HFFc6 (cell line): Measurements from ENCODE around the gene LRRK1. TPM values are rescaled to one million over a fixed set of nuclear protein-coding genes. Genes with fewer than 3 reads are reported as not detected.

Source experiments
- DNase-seq: peaks from one replicate; pipeline ENCODE4 v3.0.0-alpha.2; 2018
- H3K27ac Mint-ChIP-seq: 2 replicates; pipeline ENCODE4 v1.8.0; 2020; ENCODE audit warnings: mild to moderate bottlenecking, mixed read lengths
- H3K27me3 Mint-ChIP-seq: 2 replicates; pipeline ENCODE4 v1.8.0; 2021; ENCODE audit warnings: mild to moderate bottlenecking, moderate library complexity, mixed read lengths; ENCODE audit not compliant: insufficient read depth
- H3K36me3 Mint-ChIP-seq: 2 replicates; pipeline ENCODE4 v1.8.0; 2021; ENCODE audit warnings: low read depth, mixed read lengths
- H3K4me1 Mint-ChIP-seq: 2 replicates; pipeline ENCODE4 v1.8.0; 2020; ENCODE audit warnings: low read depth, mixed read lengths
- H3K4me3 Mint-ChIP-seq: 2 replicates; pipeline ENCODE4 v1.8.0; 2020; ENCODE audit warnings: mild to moderate bottlenecking, moderate library complexity, mixed read lengths
- H3K9me3 Mint-ChIP-seq: 2 replicates; pipeline ENCODE4 v1.8.0; 2020; ENCODE audit warnings: mild to moderate bottlenecking, mixed read lengths
- CTCF ChIP-seq: fragments of 200-600 bp; sonication (generic); IDR thresholded peaks from 2 replicates; pipeline ENCODE4 v1.5.0; 2021; ENCODE audit warnings: antibody characterized with exemption, mild to moderate bottlenecking
- total RNA-seq, 6 experiments: library from RNA; stranded (reverse); fragmentation: NEBNext Ultra II Directional; extraction: Animal tissue kit (Norgen Biotek cat#: 25700); gene quantifications; 2 replicates in 1 of 6; 3 replicates in 5 of 6; pipeline ENCODE4 v1.2.3, GENCODE V29; 2021

LRRK1 gene
- total RNA-seq, 6 experiments from 2014 or later = 11.4 to 14.8 (median 13.5) TPM

GRCh38 chr15:101059381-101060341 lies 140.5 kb downstream of the LRRK1 start:
- peaks cover 1% of the 10 kb centered on the region; the same call in 1 of the 2 replicates for H3K27me3 Mint-ChIP-seq
- H3K4me1 Mint-ChIP-seq = no peaks in the 10 kb centered on the region
- no peak for TF ChIP-seq CTCF
- no peak overlapping the region for H3K27ac Mint-ChIP-seq
- no peak for DNase-seq
- H3K36me3 Mint-ChIP-seq = peaks cover 25% of the 10 kb centered on the region
- no peak overlapping the region for H3K4me3 Mint-ChIP-seq
- no peaks in the 10 kb centered on the region for H3K9me3 Mint-ChIP-seq

DNA sequence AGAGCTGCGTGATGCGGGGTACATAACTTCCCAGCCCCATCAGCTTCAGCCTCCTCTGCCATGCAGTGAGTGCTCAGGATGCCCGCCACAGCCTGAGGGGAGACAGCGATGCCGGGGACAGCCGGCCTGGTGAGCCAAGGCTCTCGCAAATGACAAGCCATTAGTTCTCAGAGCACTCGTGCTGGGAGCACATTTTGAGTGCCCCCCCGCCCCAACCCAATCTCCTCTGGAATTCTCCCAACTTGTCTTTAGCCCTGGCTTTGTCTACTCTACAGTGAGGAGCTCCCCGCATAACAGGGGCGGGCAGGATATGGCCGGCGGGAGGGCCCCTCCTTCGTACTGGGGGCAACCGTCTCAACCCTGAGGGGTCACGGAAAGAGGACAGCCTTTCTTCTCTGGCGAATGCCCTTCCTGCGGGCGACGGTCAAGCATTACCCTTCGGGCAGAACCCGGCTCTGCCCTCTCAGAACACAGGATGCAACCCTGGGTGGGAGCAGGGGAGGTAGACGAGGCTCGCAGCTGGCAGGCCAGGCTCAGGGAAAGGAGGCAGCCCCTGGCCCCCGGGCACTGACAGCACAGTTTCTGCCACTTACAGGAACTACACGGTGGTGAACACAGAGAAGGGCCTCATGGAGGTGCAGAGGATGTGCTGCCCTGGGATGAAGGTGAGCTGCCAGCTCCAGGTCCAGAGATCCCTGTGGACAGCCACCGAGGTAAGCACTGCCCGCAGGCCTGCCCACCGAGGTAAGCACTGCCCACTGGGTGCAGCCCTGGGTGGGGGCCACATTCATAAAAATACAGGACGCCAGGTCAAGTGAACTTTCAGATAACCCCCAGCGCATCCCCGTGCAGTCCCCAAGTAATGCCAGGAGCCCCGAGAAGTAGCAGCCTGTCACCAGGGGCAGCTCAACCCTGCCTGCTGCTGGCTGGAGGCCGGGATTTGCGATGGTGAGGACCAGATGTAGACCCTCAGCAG lies 141.7 kb downstream of the LRRK1 start:
- Mint-ChIP-seq H3K4me1 (no peaks in the 10 kb centered on the region), H3K27me3 (peaks cover 1% of the 10 kb centered on the region; the same call in 1 of the 2 replicates), H3K27ac (no peak overlapping the region), H3K36me3 (peaks cover 21% of the 10 kb centered on the region), H3K4me3 (no peak overlapping the region), H3K9me3 (no peaks in the 10 kb centered on the region)
- no peak for DNase-seq
- TF ChIP-seq CTCF = no peak

- no peak for TF ChIP-seq CTCF
- Mint-ChIP-seq H3K4me3 (no peak overlapping the region), H3K27ac (no peak overlapping the region), H3K27me3 (no peaks in the 10 kb centered on the region; the same call in 1 of the 2 replicates), H3K4me1 (no peaks in the 10 kb centered on the region), H3K9me3 (no peaks in the 10 kb centered on the region), H3K36me3 (peaks cover 21% of the 10 kb centered on the region)
- no peak for DNase-seq
Measured at GRCh38 chr15:101062063-101062462, 142.9 kb downstream of the LRRK1 start.

- H3K4me1 Mint-ChIP-seq = no peaks in the 10 kb centered on the region
- no peak overlapping the region for H3K4me3 Mint-ChIP-seq
- DNase-seq = no peak
- TF ChIP-seq CTCF = no peak
- no peaks in the 10 kb centered on the region; the same call in 1 of the 2 replicates for H3K27me3 Mint-ChIP-seq
- H3K9me3 Mint-ChIP-seq = no peaks in the 10 kb centered on the region
- H3K36me3 Mint-ChIP-seq = peaks cover 21% of the 10 kb centered on the region
- no peak overlapping the region for H3K27ac Mint-ChIP-seq
Measured at GRCh38 chr15:101062471-101063171, 143.5 kb downstream of the LRRK1 start.

DNA sequence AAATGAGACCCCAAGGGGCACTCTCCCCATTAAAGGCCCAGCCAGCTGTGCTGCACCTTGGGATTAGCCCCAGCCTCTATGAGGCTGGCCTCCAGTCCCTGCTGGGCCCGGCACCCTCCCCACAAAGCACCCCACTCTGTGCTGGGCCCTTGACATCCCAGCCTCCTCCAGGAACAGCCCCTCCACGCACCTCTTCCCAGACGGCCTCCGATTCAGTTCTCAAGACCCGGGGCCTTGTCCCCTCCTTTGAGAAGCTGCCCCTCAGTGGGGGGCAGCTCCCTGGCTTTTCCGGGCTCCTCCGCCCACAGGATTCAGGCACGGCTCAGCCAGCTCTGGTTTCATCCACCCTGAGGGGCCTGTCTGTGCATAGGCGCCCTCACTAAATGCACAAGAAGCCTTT lies 144.1 kb downstream of the LRRK1 start:
- Mint-ChIP-seq H3K9me3 (no peaks in the 10 kb centered on the region), H3K27me3 (no peaks in the 10 kb centered on the region; the same call in 1 of the 2 replicates), H3K27ac (no peak overlapping the region), H3K4me1 (no peaks in the 10 kb centered on the region; the same call in 1 of the 2 replicates), H3K4me3 (no peak overlapping the region), H3K36me3 (peaks cover 16% of the 10 kb centered on the region)
- no peak for TF ChIP-seq CTCF
- no peak for DNase-seq
